HCT116 (cell line): Measurements from ENCODE around the gene CDH10. TPM values are rescaled to one million over a fixed set of nuclear protein-coding genes. Genes with fewer than 3 reads are reported as not detected.

ENCODE experiments used
- ATAC-seq: fragments of 200-7000 bp; cut with Tn5 transposase; 2 replicates; pipeline ENCODE4 v1.9.1; 2020; ENCODE audit warnings: mild to moderate bottlenecking, moderate library complexity
- BruUV-seq: library from RNA; stranded (reverse); fragments of 400-500 nt; replicated peaks from 2 replicates; lab custom pipeline; 2021; lab: Mats Ljungman, UMichigan
- CTCF ChIA-PET: fragments of 300-600 bp; sonication (Branson Sonifier 250); formaldehyde crosslinking; loops from one replicate; lab custom pipeline; 2021; ENCODE audit warnings: antibody characterized with exemption; lab: Charles Lee
- POLR2A ChIA-PET: fragments of 300-600, 350-600 bp; sonication (Branson Sonifier 250); formaldehyde crosslinking; loops from one replicate; lab custom pipeline; 2021; ENCODE audit warnings: antibody characterized with exemption; lab: Charles Lee
- RAD21 ChIA-PET, 2 experiments: fragments of 300-600 bp; sonication (Branson Sonifier 250); formaldehyde crosslinking; loops; one replicate each; lab custom pipeline; 2023; ENCODE audit warnings: low total read pairs in 2 of 2; ENCODE audit not compliant: uncharacterized antibody in 2 of 2, unreplicated experiment in 2 of 2, low non-redundant PET in 1 of 2; lab: Charles Lee
- DNase-seq: peaks from one replicate; pipeline ENCODE4 v3.0.0-alpha.2; 2010; ENCODE audit warnings: low read depth, low spot score
- H2AFZ ChIP-seq: fragments of 200-600 bp; shearing (Covaris generic), sonication (generic); 2 replicates; pipeline ENCODE4 v1.6.1; 2017; ENCODE audit warnings: low read depth, mixed run types, mixed read lengths, antibody characterized with exemption, low read length; ENCODE audit not compliant: poor library complexity, severe bottlenecking
- H3K27ac ChIP-seq: 2 replicates; pipeline ENCODE4 v1.5.1; 2012; ENCODE audit warnings: low read depth, low read length
- H3K27me3 ChIP-seq: fragments of 200-600 bp; sonication (generic); 2 replicates; pipeline ENCODE4 v1.6.1; 2016; ENCODE audit warnings: mixed run types, low read length, mixed read lengths; ENCODE audit not compliant: insufficient read depth
- H3K36me3 ChIP-seq, 2 experiments: fragments of 200-500 bp in 1 of 2; fragments of 200-600 bp in 1 of 2; sonication (Bioruptor generic) in 1 of 2; sonication (generic) in 1 of 2; 2 replicates each; pipeline versions ENCODE4 v1.5.1 to v1.6.1; 2014 to 2016; ENCODE audit warnings: low read length in 2 of 2, inconsistent platforms in 1 of 2, mixed read lengths in 1 of 2, mixed run types in 1 of 2; ENCODE audit not compliant: insufficient read depth in 2 of 2, control insufficient read depth in 1 of 2
- H3K4me1 ChIP-seq, 2 experiments: fragments of 200-600 bp in 1 of 2; sonication (generic) in 1 of 2; 2 replicates each; pipeline versions ENCODE4 v1.5.1 to v1.6.1; 2012 to 2017; ENCODE audit warnings: low read length in 2 of 2, inconsistent platforms in 1 of 2, mild to moderate bottlenecking in 1 of 2, mixed read lengths in 1 of 2, mixed run types in 1 of 2, moderate library complexity in 1 of 2; ENCODE audit not compliant: insufficient read depth in 2 of 2, control insufficient read depth in 1 of 2
- H3K4me2 ChIP-seq: fragments of 200-600 bp; sonication (generic); 2 replicates; pipeline ENCODE4 v1.6.1; 2017; ENCODE audit warnings: mixed run types, low read length, mixed read lengths
- H3K4me3 ChIP-seq, 2 experiments: fragments of 200-600 bp in 1 of 2; sonication (generic) in 1 of 2; replicated peaks in 1 of 2; 2 replicates each; pipeline ENCODE4 v1.5.1; 2011 to 2016; ENCODE audit warnings: low read length in 2 of 2, control low read depth in 1 of 2, low read depth in 1 of 2, mild to moderate bottlenecking in 1 of 2, mixed read lengths in 1 of 2, mixed run types in 1 of 2
- H3K79me2 ChIP-seq: fragments of 200-600 bp; sonication (generic); 2 replicates; pipeline ENCODE4 v1.6.1; 2017; ENCODE audit warnings: mild to moderate bottlenecking, mixed run types, low read length, moderate library complexity, mixed read lengths; ENCODE audit not compliant: insufficient read depth
- H3K9ac ChIP-seq: fragments of 200-600 bp; sonication (generic); 2 replicates; pipeline ENCODE4 v1.6.1; 2016; ENCODE audit warnings: low read length, mixed read lengths
- H3K9me2 ChIP-seq: fragments of 200-600 bp; sonication (generic), shearing (Covaris generic); 2 replicates; pipeline ENCODE4 v1.6.1; 2017; ENCODE audit warnings: mixed run types, mild to moderate bottlenecking, moderate library complexity; ENCODE audit not compliant: insufficient read depth
- H3K9me3 ChIP-seq, 2 experiments: fragments of 200-500 bp in 1 of 2; fragments of 200-600 bp in 1 of 2; sonication (Bioruptor generic) in 1 of 2; sonication (generic) in 1 of 2; 2 replicates each; pipeline ENCODE4 v1.6.1; 2014 to 2017; ENCODE audit warnings: low read length in 2 of 2, mixed read lengths in 2 of 2, inconsistent platforms in 1 of 2, low read depth in 1 of 2, mild to moderate bottlenecking in 1 of 2, mixed run types in 1 of 2, moderate library complexity in 1 of 2; ENCODE audit not compliant: control insufficient read depth in 1 of 2, insufficient read depth in 1 of 2
- H4K20me1 ChIP-seq: fragments of 200-600 bp; sonication (generic), shearing (Covaris generic); 2 replicates; pipeline ENCODE4 v1.6.1; 2017; ENCODE audit warnings: mixed run types, mild to moderate bottlenecking, moderate library complexity; ENCODE audit not compliant: insufficient read depth
- CTCF ChIP-seq, 3 experiments: fragments of 200-600 bp in 1 of 3; sonication (generic) in 1 of 3; IDR thresholded peaks in 2 of 3; conservative IDR thresholded peaks in 1 of 3; 2 replicates each; pipeline ENCODE4 v1.5.1; 2012 to 2017; ENCODE audit warnings: low read depth in 2 of 3, low read length in 2 of 3, antibody characterized with exemption in 1 of 3, borderline replicate concordance in 1 of 3, control low read depth in 1 of 3, mild to moderate bottlenecking in 1 of 3, mixed read lengths in 1 of 3, mixed run types in 1 of 3, moderate library complexity in 1 of 3; ENCODE audit not compliant: insufficient read depth in 1 of 3
- ELF1 ChIP-seq: IDR thresholded peaks from 2 replicates; pipeline ENCODE4 v1.6.1; 2012; ENCODE audit warnings: low read depth, borderline replicate concordance
- EZH2 ChIP-seq: fragments of 200-600 bp; sonication (generic); IDR thresholded peaks from 2 replicates; pipeline ENCODE4 v1.6.1; 2017; ENCODE audit warnings: antibody characterized with exemption, mixed run types
- EZH2phosphoT487 ChIP-seq: fragments of 200-600 bp; IDR thresholded peaks from 2 replicates; pipeline ENCODE4 v1.6.1; 2018; ENCODE audit warnings: antibody characterized with exemption, borderline replicate concordance
- FOSL1 ChIP-seq: IDR thresholded peaks from 2 replicates; pipeline ENCODE4 v1.6.1; 2012; ENCODE audit warnings: low read depth
- MAX ChIP-seq: IDR thresholded peaks from 2 replicates; pipeline ENCODE4 v1.6.1; 2012
- POLR2A ChIP-seq: IDR thresholded peaks from 2 replicates; pipeline ENCODE4 v1.7.0; 2011; ENCODE audit warnings: borderline replicate concordance; ENCODE audit not compliant: insufficient read depth, insufficient read length; ENCODE audit errors: extremely low read depth
- RAD21 ChIP-seq: IDR thresholded peaks from 2 replicates; pipeline ENCODE4 v1.6.1; 2012; ENCODE audit warnings: low read depth, mild to moderate bottlenecking
- REST ChIP-seq: IDR thresholded peaks from 2 replicates; pipeline ENCODE4 v1.6.1; 2012; ENCODE audit warnings: low read depth
- SIN3A ChIP-seq: IDR thresholded peaks from 2 replicates; pipeline ENCODE4 v1.6.1; 2012; ENCODE audit warnings: low read depth
- SP1 ChIP-seq: IDR thresholded peaks from 2 replicates; pipeline ENCODE4 v1.6.1; 2012; ENCODE audit warnings: low read depth
- ZFX ChIP-seq: fragments of 450-650 bp; IDR thresholded peaks from 2 replicates; pipeline ENCODE4 v1.6.1; 2017
- intact Hi-C: fragments of 100-400 bp; cut with micrococcal nuclease; formaldehyde crosslinking; loops from 2 replicates; pipeline ENCODE4 v1.10.0; 2022
- total RNA-seq: library from RNA; stranded (reverse); gene quantifications from one replicate; pipeline ENCODE4 v1.2.1, GENCODE V29; 2021; ENCODE audit not compliant: unreplicated experiment

Gene CDH10
- total RNA-seq, 1 experiment from 2014 or later = not detected

GRCh38 chr5:24643156-24643555 is 1.6 kb downstream of the CDH10 start:
- intact Hi-C loops = no loop called here
- Histone ChIP-seq H3K9me3 (peaks cover 0 to 8% of the 10 kb centered on the region in 2 experiments; a peak in 2 of 4 replicates), H3K4me1 (no peaks in the 10 kb centered on the region), H4K20me1 (no peaks in the 10 kb centered on the region), H3K79me2 (no peaks in the 10 kb centered on the region), H3K27ac (no peak overlapping the region), H3K4me2 (no peak overlapping the region), H3K9ac (no peak overlapping the region), H3K36me3 (no peaks in the 10 kb centered on the region), H2AFZ (no peak overlapping the region), H3K9me2 (no peaks in the 10 kb centered on the region), H3K4me3 (no peak overlapping the region), H3K27me3 (no peaks in the 10 kb centered on the region)
- RAD21 ChIA-PET = no interaction called here
- POLR2A ChIA-PET = no interaction called here
- BruUV-seq = no TSS peak
- no peak for ATAC-seq
- CTCF ChIA-PET = no interaction called here
- TF ChIP-seq SIN3A = no peak
- TF ChIP-seq ZFX = no peak
- TF ChIP-seq EZH2phosphoT487 = no peak
- no peak for TF ChIP-seq MAX
- no peak for TF ChIP-seq SP1
- no peak for TF ChIP-seq ELF1
- no peak for TF ChIP-seq RAD21
- no peak for TF ChIP-seq CTCF (IDR thresholded peaks at IDR 0.05 in 2 of 3, conservative IDR thresholded peaks at IDR 0.05 in 1 of 3; ENCODE audit: borderline replicate concordance in 1 of 3, insufficient read depth in 1 of 3, low read depth in 2 of 3, low read length in 2 of 3)
- TF ChIP-seq EZH2 = no peak
- DNase-seq = no peak

- no peak overlapping the region for H3K4me2 ChIP-seq
- no peak overlapping the region for H3K4me3 ChIP-seq
- BruUV-seq = no TSS peak
- ATAC-seq (no peak), DNase-seq (no peak)
- no peaks in the 10 kb centered on the region for H3K9me2 ChIP-seq
- H3K36me3 ChIP-seq = no peaks in the 10 kb centered on the region
- TF ChIP-seq REST = no peak
- TF ChIP-seq SP1 = no peak
- TF ChIP-seq FOSL1 = no peak
- no peak for TF ChIP-seq EZH2phosphoT487
- no peak for TF ChIP-seq POLR2A
- no peak for TF ChIP-seq ELF1
- no peak for TF ChIP-seq ZFX
- TF ChIP-seq CTCF (IDR thresholded peaks at IDR 0.05 in 2 of 3, conservative IDR thresholded peaks at IDR 0.05 in 1 of 3; ENCODE audit: borderline replicate concordance in 1 of 3, insufficient read depth in 1 of 3, low read depth in 2 of 3, low read length in 2 of 3) = peak in 1 of 3 experiments; percentile 23; a peak in 1 of 6 replicates
- TF ChIP-seq EZH2 = no peak
- H3K9me3 ChIP-seq = peaks cover 1 to 7% of the 10 kb centered on the region in 2 experiments; a peak in 3 of 4 replicates
- H3K27ac ChIP-seq = no peak overlapping the region
- H4K20me1 ChIP-seq = no peaks in the 10 kb centered on the region
- no peaks in the 10 kb centered on the region for H3K27me3 ChIP-seq
- POLR2A ChIA-PET = no interaction called here
- RAD21 ChIA-PET = no interaction called here
- no peak overlapping the region for H2AFZ ChIP-seq
- intact Hi-C loops = no loop called here
- CTCF ChIA-PET = no interaction called here
- H3K79me2 ChIP-seq = no peaks in the 10 kb centered on the region
- no peaks in the 10 kb centered on the region for H3K4me1 ChIP-seq
- H3K9ac ChIP-seq = no peak overlapping the region
These were observed 2.8 kb downstream of the CDH10 start for GRCh38 chr5:24642022-24642421.
